ENCODE data around the gene RCE1. TPM values are rescaled to one million over a fixed set of nuclear protein-coding genes. Genes with fewer than 3 reads are reported as not detected.

RCE1 gene
- total and polyA plus RNA-seq, 2 experiments from 2014 or later, result 19.8 to 41.4 TPM

DNA sequence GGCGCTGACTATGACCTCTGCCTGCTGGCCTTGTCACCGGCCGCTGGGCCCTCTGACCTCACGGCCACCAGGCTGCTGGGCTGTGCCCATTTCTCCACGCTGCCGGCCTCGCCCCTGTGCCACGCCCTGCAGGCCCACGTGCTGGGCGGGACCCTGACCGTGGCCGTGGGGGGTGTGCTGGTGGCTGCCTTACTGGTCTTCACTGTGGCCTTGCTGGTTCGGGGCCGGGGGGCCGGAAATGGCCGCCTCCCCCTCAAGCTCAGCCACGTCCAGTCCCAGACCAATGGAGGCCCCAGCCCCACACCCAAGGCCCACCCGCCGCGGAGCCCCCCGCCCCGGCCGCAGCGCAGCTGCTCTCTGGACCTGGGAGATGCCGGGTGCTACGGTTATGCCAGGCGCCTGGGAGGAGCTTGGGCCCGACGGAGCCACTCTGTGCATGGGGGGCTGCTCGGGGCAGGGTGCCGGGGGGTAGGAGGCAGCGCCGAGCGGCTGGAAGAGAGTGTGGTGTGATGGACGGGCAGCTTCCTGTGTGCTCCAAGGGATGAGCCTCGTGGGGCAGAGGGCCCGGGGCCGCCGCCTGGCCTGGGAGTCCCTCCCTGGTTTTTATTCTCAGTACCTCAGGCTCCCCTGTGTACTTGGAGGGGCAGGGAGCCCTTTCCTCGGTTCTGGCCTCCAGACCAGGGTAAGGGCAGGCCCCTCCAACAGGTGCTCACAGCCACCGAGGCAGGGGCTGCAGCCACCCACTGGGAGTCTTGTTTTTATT lies 16.6 kb downstream of the RCE1 start:
- WGBS (ENCODE audit: low lambda C conversion rate, missing lambda C conversion rate), result 93% methylated on average over 20 of the region's 41 CpGs
- Histone ChIP-seq H3K4me2 (no peak overlapping the region), H3K4me3 (no peak overlapping the region), H3K4me1 (ENCODE audit: insufficient read depth) (peaks cover 8% of the 10 kb centered on the region), H2AFZ (no peak overlapping the region), H3K9me3 (ENCODE audit: low read depth) (no peaks in the 10 kb centered on the region), H3K79me2 (no peaks in the 10 kb centered on the region), H3K27me3 (no peaks in the 10 kb centered on the region), H3K27ac (no peak overlapping the region), H3K36me3 (replicated peaks; ENCODE audit: insufficient read depth, low read depth) (no peaks in the 10 kb centered on the region), H3K9me2 (replicated peaks; ENCODE audit: insufficient read depth) (no peaks in the 10 kb centered on the region), H4K20me1 (ENCODE audit: insufficient read depth, poor library complexity, severe bottlenecking) (no peaks in the 10 kb centered on the region)
- no peak for TF ChIP-seq EZH2 (IDR thresholded peaks at IDR 0.05; ENCODE audit: borderline replicate concordance)
- no peak for DNase-seq (ENCODE audit: low spot score)

- TF ChIP-seq, protein P1, sequence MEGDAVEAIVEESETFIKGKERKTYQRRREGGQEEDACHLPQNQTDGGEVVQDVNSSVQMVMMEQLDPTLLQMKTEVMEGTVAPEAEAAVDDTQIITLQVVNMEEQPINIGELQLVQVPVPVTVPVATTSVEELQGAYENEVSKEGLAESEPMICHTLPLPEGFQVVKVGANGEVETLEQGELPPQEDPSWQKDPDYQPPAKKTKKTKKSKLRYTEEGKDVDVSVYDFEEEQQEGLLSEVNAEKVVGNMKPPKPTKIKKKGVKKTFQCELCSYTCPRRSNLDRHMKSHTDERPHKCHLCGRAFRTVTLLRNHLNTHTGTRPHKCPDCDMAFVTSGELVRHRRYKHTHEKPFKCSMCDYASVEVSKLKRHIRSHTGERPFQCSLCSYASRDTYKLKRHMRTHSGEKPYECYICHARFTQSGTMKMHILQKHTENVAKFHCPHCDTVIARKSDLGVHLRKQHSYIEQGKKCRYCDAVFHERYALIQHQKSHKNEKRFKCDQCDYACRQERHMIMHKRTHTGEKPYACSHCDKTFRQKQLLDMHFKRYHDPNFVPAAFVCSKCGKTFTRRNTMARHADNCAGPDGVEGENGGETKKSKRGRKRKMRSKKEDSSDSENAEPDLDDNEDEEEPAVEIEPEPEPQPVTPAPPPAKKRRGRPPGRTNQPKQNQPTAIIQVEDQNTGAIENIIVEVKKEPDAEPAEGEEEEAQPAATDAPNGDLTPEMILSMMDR (IDR thresholded peaks at IDR 0.05; ENCODE audit: poor library complexity), result no peak
- TF ChIP-seq EZH2phosphoT487 (IDR thresholded peaks at IDR 0.05; ENCODE audit: low read depth, severe bottlenecking, unreplicated experiment), result no peak
- no peak for TF ChIP-seq EZH2 (IDR thresholded peaks at IDR 0.05; ENCODE audit: borderline replicate concordance)
- Histone ChIP-seq H3K9me2 (replicated peaks; ENCODE audit: insufficient read depth) (no peaks in the 10 kb centered on the region), H3K4me2 (no peak overlapping the region), H3K4me1 (ENCODE audit: insufficient read depth) (peaks cover 4% of the 10 kb centered on the region), H3K36me3 (replicated peaks; ENCODE audit: insufficient read depth, low read depth) (no peaks in the 10 kb centered on the region), H4K20me1 (ENCODE audit: insufficient read depth, poor library complexity, severe bottlenecking) (no peaks in the 10 kb centered on the region), H3K27ac (no peak overlapping the region), H3K9me3 (ENCODE audit: low read depth) (no peaks in the 10 kb centered on the region), H3K27me3 (no peaks in the 10 kb centered on the region), H3K4me3 (no peak overlapping the region), H3K79me2 (no peaks in the 10 kb centered on the region), H2AFZ (no peak overlapping the region)
- DNase-seq (ENCODE audit: low spot score), result no peak
- 89% methylated on average over 18 of the region's 18 CpGs for WGBS (ENCODE audit: low lambda C conversion rate, missing lambda C conversion rate)
These were observed 17.2 kb downstream of the RCE1 start for GRCh38 chr11:66860449-66860831.

DNA sequence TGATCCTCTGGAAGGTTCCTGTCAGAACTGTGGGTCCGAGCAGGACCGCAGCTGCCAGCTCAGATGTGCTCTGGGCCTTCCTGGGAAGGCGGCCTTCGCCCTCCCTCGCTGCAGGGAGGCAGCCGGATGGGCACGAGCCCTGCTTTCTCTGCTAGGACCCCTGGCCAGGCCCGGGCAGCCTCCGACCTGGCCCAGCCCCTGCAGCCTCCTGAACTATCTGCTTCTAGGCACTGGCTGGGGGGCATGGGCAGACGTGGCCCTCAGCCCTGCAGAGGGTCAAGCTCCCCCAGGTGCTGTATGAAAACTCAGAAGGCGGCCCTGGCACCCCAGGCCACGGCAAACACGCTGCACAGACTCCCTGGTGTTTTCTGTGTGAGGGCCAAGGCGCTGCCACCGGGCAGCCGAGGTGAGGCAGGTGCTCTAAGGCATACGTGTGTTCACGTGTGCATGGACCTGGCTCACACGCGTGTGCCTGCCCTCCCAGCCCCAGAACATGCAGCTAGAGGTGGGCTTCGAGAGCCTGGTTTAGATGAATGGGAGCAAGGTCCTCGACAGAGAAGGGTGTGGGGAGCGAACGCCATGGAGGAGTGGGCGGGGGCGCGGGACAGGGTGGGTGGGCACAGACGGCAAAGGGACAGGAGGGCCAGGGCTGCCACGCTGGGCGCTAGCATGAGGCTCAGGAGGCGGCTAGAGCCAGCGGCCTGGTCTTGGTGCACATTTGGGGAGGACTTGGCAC lies 18.0 kb downstream of the RCE1 start:
- Histone ChIP-seq H4K20me1 (ENCODE audit: insufficient read depth, poor library complexity, severe bottlenecking) (no peaks in the 10 kb centered on the region), H3K79me2 (no peaks in the 10 kb centered on the region), H3K36me3 (replicated peaks; ENCODE audit: insufficient read depth, low read depth) (no peaks in the 10 kb centered on the region), H3K27me3 (no peaks in the 10 kb centered on the region), H3K4me2 (no peak overlapping the region), H3K4me3 (no peak overlapping the region), H2AFZ (no peak overlapping the region), H3K9me2 (replicated peaks; ENCODE audit: insufficient read depth) (no peaks in the 10 kb centered on the region), H3K4me1 (ENCODE audit: insufficient read depth) (no peaks in the 10 kb centered on the region), H3K27ac (no peak overlapping the region), H3K9me3 (ENCODE audit: low read depth) (no peaks in the 10 kb centered on the region)
- WGBS (ENCODE audit: low lambda C conversion rate, missing lambda C conversion rate), result 96% methylated on average over 29 of the region's 32 CpGs
- no peak for TF ChIP-seq EZH2 (IDR thresholded peaks at IDR 0.05; ENCODE audit: borderline replicate concordance)
- TF ChIP-seq, protein P1 (IDR thresholded peaks at IDR 0.05; ENCODE audit: poor library complexity), result no peak
- no peak for TF ChIP-seq EZH2phosphoT487 (IDR thresholded peaks at IDR 0.05; ENCODE audit: low read depth, severe bottlenecking, unreplicated experiment)
- no peak for DNase-seq (ENCODE audit: low spot score)
